Measurements from ENCODE around the gene PLCH1. TPM values are rescaled to one million over a fixed set of nuclear protein-coding genes. Genes with fewer than 3 reads are reported as not detected.
A peak's percentile ranks its signal among the peaks of the same experiment; 100 is the strongest.

The PLCH1 gene
- total RNA-seq, 1 donor, result 0.36 TPM

- DNase-seq (ENCODE audit: insufficient read length, low spot score, missing footprints), result no peak
- H3K27me3 ChIP-seq (ENCODE audit: insufficient read depth, low read length), result peaks cover 29% of the 10 kb centered on the region
- TF ChIP-seq CTCF (IDR thresholded peaks at IDR 0.05; ENCODE audit: extremely low read depth, low read depth, low read length), result no peak
- H3K4me2 ChIP-seq (ENCODE audit: insufficient read depth, low read length), result no peak overlapping the region
- no peak overlapping the region for H2AFZ ChIP-seq (ENCODE audit: low read length)
- no peak overlapping the region for H3K4me3 ChIP-seq (ENCODE audit: insufficient read depth, low read length)
- no peaks in the 10 kb centered on the region for H3K36me3 ChIP-seq (ENCODE audit: insufficient read depth, low read length)
- no peaks in the 10 kb centered on the region for H4K20me1 ChIP-seq (ENCODE audit: insufficient read depth, low read length)
- H3K79me2 ChIP-seq (ENCODE audit: insufficient read depth, low read length), result no peaks in the 10 kb centered on the region
- H3K9me3 ChIP-seq (ENCODE audit: low read depth, low read length), result no peaks in the 10 kb centered on the region
- H3K27ac ChIP-seq (ENCODE audit: low read depth, low read length), result no peak overlapping the region
- peaks cover 26% of the 10 kb centered on the region for H3K4me1 ChIP-seq (ENCODE audit: insufficient read depth, low read length)
These were observed 3.8 kb downstream of the PLCH1 start for GRCh38 chr3:155741101-155741500.

- TF ChIP-seq CTCF (IDR thresholded peaks at IDR 0.05; ENCODE audit: extremely low read depth, low read depth, low read length), result no peak
These were observed 5.7 kb downstream of the PLCH1 start for GRCh38 chr3:155739154-155739553.

DNA sequence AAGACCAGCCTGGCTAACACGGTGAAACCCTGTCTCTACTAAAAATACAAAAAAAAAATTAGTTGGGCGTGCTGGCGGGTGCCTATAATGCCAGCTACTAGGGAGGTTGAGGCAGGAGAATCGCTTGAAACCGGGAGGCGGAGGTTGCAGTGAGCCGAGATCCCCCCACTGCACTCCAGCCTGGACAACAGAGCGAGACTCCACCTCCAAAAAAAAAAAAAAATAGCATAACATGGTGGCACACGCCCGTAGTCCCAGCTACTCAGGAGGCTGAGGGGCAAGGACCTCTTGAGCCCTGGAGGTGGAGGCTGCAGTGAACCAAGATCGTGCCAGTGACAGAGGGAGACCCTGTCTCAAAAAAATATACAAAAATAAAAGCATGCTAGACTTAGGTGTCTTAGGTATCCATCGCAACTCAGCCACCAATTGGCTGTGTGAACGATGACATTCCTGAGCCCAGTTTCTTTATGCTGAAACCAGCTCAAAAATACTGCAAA lies 6.2 kb downstream of the PLCH1 start:
- H3K27ac ChIP-seq (ENCODE audit: low read depth, low read length), result no peak overlapping the region
- H3K36me3 ChIP-seq (ENCODE audit: insufficient read depth, low read length), result no peaks in the 10 kb centered on the region
- no peaks in the 10 kb centered on the region for H3K79me2 ChIP-seq (ENCODE audit: insufficient read depth, low read length)
- no peak for TF ChIP-seq CTCF (IDR thresholded peaks at IDR 0.05; ENCODE audit: extremely low read depth, low read depth, low read length)
- no peak overlapping the region for H2AFZ ChIP-seq (ENCODE audit: low read length)
- no peaks in the 10 kb centered on the region for H4K20me1 ChIP-seq (ENCODE audit: insufficient read depth, low read length)
- no peak overlapping the region for H3K4me2 ChIP-seq (ENCODE audit: insufficient read depth, low read length)
- peaks cover 4% of the 10 kb centered on the region for H3K4me1 ChIP-seq (ENCODE audit: insufficient read depth, low read length)
- no peak overlapping the region for H3K4me3 ChIP-seq (ENCODE audit: insufficient read depth, low read length)
- no peak for DNase-seq (ENCODE audit: insufficient read length, low spot score, missing footprints)
- H3K9me3 ChIP-seq (ENCODE audit: low read depth, low read length), result no peaks in the 10 kb centered on the region
- peaks cover 27% of the 10 kb centered on the region for H3K27me3 ChIP-seq (ENCODE audit: insufficient read depth, low read length)

More at GRCh38 chr3:155739154-155739553, 5.7 kb downstream of the PLCH1 start:
- no peak overlapping the region for H3K4me3 ChIP-seq (ENCODE audit: insufficient read depth, low read length)
- no peak overlapping the region for H3K27ac ChIP-seq (ENCODE audit: low read depth, low read length)
- no peak overlapping the region for H3K4me2 ChIP-seq (ENCODE audit: insufficient read depth, low read length)
- no peaks in the 10 kb centered on the region for H3K79me2 ChIP-seq (ENCODE audit: insufficient read depth, low read length)
- no peaks in the 10 kb centered on the region for H3K36me3 ChIP-seq (ENCODE audit: insufficient read depth, low read length)
- no peaks in the 10 kb centered on the region for H4K20me1 ChIP-seq (ENCODE audit: insufficient read depth, low read length)
- peaks cover 29% of the 10 kb centered on the region for H3K27me3 ChIP-seq (ENCODE audit: insufficient read depth, low read length)
- no peak for DNase-seq (ENCODE audit: insufficient read length, low spot score, missing footprints)
- H3K4me1 ChIP-seq (ENCODE audit: insufficient read depth, low read length), result peaks cover 9% of the 10 kb centered on the region
- H2AFZ ChIP-seq (ENCODE audit: low read length), result no peak overlapping the region
- H3K9me3 ChIP-seq (ENCODE audit: low read depth, low read length), result no peaks in the 10 kb centered on the region

DNA sequence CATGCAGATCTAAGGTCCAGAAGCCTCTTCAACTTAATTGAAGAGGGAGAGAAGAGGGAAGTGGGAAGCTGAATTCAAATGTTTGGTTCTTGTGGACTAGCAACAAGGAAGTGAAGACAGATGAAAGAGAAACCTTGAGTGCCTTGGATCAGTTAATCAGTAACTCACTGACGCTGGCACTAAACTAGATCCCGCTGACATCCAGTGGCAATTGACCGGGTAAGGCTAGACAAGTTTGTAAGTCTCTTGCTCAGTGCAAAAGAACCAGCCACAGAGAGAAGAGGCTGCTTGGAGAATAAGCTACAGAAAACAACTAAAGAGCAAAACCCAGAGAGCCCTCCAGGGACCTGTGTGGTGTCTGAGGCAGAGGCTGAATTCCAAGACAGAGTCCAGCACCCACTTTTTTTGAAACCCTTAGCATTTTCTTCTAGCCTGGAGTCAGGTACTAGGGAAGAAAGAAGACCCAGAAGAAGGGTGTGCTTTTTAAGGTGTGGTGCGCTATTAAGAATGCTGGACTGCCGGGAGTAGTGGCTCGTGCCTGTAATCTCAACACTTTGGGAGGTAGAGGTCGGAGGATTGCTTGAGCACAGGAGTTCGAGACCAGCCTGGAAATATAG lies 6.9 kb downstream of the PLCH1 start:
- H2AFZ ChIP-seq (ENCODE audit: low read length), result peak overlapping the region; percentile 1
- DNase-seq (ENCODE audit: insufficient read length, low spot score, missing footprints), result peak; percentile 49
- H3K4me3 ChIP-seq (ENCODE audit: insufficient read depth, low read length), result no peak overlapping the region
- H4K20me1 ChIP-seq (ENCODE audit: insufficient read depth, low read length), result no peaks in the 10 kb centered on the region
- TF ChIP-seq CTCF (IDR thresholded peaks at IDR 0.05; ENCODE audit: extremely low read depth, low read depth, low read length), result no peak
- H3K36me3 ChIP-seq (ENCODE audit: insufficient read depth, low read length), result no peaks in the 10 kb centered on the region
- H3K4me1 ChIP-seq (ENCODE audit: insufficient read depth, low read length), result no peaks in the 10 kb centered on the region
- H3K27me3 ChIP-seq (ENCODE audit: insufficient read depth, low read length), result peaks cover 20% of the 10 kb centered on the region
- H3K4me2 ChIP-seq (ENCODE audit: insufficient read depth, low read length), result no peak overlapping the region
- H3K79me2 ChIP-seq (ENCODE audit: insufficient read depth, low read length), result no peaks in the 10 kb centered on the region
- H3K27ac ChIP-seq (ENCODE audit: low read depth, low read length), result no peak overlapping the region
- no peaks in the 10 kb centered on the region for H3K9me3 ChIP-seq (ENCODE audit: low read depth, low read length)
